BE2C (cell line): ENCODE measurements around the gene FAM47E.

Source experiments
- DNase-seq: peaks from one replicate; pipeline ENCODE4 v3.0.0-alpha.2; 2020
- H3K27me3 ChIP-seq: fragments of 250-450 bp; sonication (Bioruptor Pico); 2 replicates; pipeline ENCODE4 v1.5.1; 2020; ENCODE audit warnings: mild to moderate bottlenecking
- H3K36me3 ChIP-seq: fragments of 250-450 bp; sonication (Bioruptor Pico); 2 replicates; pipeline ENCODE4 v1.5.1; 2020; ENCODE audit warnings: mild to moderate bottlenecking
- H3K4me1 ChIP-seq: fragments of 250-450 bp; sonication (Bioruptor Pico); 2 replicates; pipeline ENCODE4 v1.5.1; 2020
- H3K4me3 ChIP-seq: 2 replicates; pipeline ENCODE4 v1.5.1; 2011; ENCODE audit warnings: low read depth, low read length
- H3K9me3 ChIP-seq: fragments of 250-450 bp; sonication (Bioruptor Pico); 2 replicates; pipeline ENCODE4 v1.5.1; 2020
- CTCF ChIP-seq: IDR thresholded peaks from 2 replicates; pipeline ENCODE4 v1.5.1; 2012; ENCODE audit warnings: mild to moderate bottlenecking, low read depth, low read length

FAM47E gene

GRCh38 chr4:76253511-76253910, 2.0 kb downstream of the FAM47E start:
- Histone ChIP-seq H3K36me3 (no peaks in the 10 kb centered on the region), H3K4me1 (no peaks in the 10 kb centered on the region), H3K4me3 (no peak overlapping the region), H3K9me3 (no peaks in the 10 kb centered on the region), H3K27me3 (peaks cover 22% of the 10 kb centered on the region)
- no peak for DNase-seq
- TF ChIP-seq CTCF, result no peak

GRCh38 chr4:76256032-76256431, 4.5 kb downstream of the FAM47E start:
- DNase-seq, result no peak
- H3K27me3 ChIP-seq, result peaks cover 12% of the 10 kb centered on the region
- H3K36me3 ChIP-seq, result no peaks in the 10 kb centered on the region
- TF ChIP-seq CTCF, result no peak
- no peaks in the 10 kb centered on the region for H3K9me3 ChIP-seq
- H3K4me3 ChIP-seq, result no peak overlapping the region
- H3K4me1 ChIP-seq, result no peaks in the 10 kb centered on the region

GRCh38 chr4:76256968-76257367, 5.4 kb downstream of the FAM47E start:
- Histone ChIP-seq H3K4me1 (no peaks in the 10 kb centered on the region), H3K36me3 (no peaks in the 10 kb centered on the region), H3K9me3 (no peaks in the 10 kb centered on the region), H3K4me3 (no peak overlapping the region), H3K27me3 (peaks cover 6% of the 10 kb centered on the region; the same call in 1 of the 2 replicates)
- no peak for DNase-seq
- no peak for TF ChIP-seq CTCF

- no peaks in the 10 kb centered on the region for H3K9me3 ChIP-seq
- no peaks in the 10 kb centered on the region for H3K36me3 ChIP-seq
- peaks cover 9% of the 10 kb centered on the region; the same call in 1 of the 2 replicates for H3K27me3 ChIP-seq
- no peak for TF ChIP-seq CTCF
- no peak for DNase-seq
- H3K4me3 ChIP-seq, result no peak overlapping the region
- H3K4me1 ChIP-seq, result no peaks in the 10 kb centered on the region
Observed at GRCh38 chr4:76257824-76258223, 6.3 kb downstream of the FAM47E start.

DNA sequence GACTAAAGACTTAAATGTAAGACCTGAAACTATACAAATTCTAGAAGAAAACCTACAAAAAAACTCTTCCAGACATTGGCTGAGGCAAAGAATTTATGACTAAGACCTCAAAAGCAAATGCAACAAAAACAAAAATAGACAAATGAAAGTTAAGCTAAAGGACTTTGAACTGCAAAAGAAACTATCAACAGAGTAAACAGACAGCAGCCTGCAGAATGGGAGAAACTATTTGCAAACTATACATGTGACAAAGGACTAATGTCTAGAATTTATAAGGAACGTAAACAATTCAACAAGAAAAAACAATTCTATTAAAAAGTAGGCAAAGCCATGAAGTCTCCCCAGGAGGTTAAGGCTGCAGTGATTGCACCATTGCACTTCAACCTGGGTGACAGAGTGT, 9.1 kb downstream of the FAM47E start:
- H3K27me3 ChIP-seq, result peaks cover 11% of the 10 kb centered on the region; the same call in 1 of the 2 replicates
- H3K36me3 ChIP-seq, result no peaks in the 10 kb centered on the region
- no peak for TF ChIP-seq CTCF

GRCh38 chr4:76265631-76266218, 14.2 kb downstream of the FAM47E start:
- H3K4me3 ChIP-seq, result no peak overlapping the region
- TF ChIP-seq CTCF, result no peak
- H3K4me1 ChIP-seq, result no peaks in the 10 kb centered on the region
- H3K36me3 ChIP-seq, result no peaks in the 10 kb centered on the region
- DNase-seq, result no peak
- peaks cover 6% of the 10 kb centered on the region; the same call in 1 of the 2 replicates for H3K27me3 ChIP-seq
- no peaks in the 10 kb centered on the region for H3K9me3 ChIP-seq

More for the DNA sequence above, 9.1 kb downstream of the FAM47E start:
- Histone ChIP-seq H3K4me1 (no peaks in the 10 kb centered on the region), H3K9me3 (no peaks in the 10 kb centered on the region), H3K4me3 (no peak overlapping the region)
- no peak for DNase-seq
